ENCODE measurements around the gene IFT81.

The IFT81 gene

GRCh38 chr12:110247340-110248095 lies 123.4 kb downstream of the IFT81 start:
- Histone ChIP-seq H3K27me3 (peaks cover 25% of the 10 kb centered on the region), H3K4me1 (ENCODE audit: control insufficient read depth in 1 of 2, insufficient read depth in 1 of 2, low read depth in 1 of 2, low read length in 1 of 2) (no peaks in the 10 kb centered on the region), H3K27ac (no peak overlapping the region), H3K4me3 (ENCODE audit: low read depth in 1 of 2, low read length in 1 of 2) (no peak overlapping the region), H3K9me3 (no peaks in the 10 kb centered on the region), H3K36me3 (no peaks in the 10 kb centered on the region)
- TF ChIP-seq CTCF (IDR thresholded peaks at IDR 0.05) = no peak

DNA sequence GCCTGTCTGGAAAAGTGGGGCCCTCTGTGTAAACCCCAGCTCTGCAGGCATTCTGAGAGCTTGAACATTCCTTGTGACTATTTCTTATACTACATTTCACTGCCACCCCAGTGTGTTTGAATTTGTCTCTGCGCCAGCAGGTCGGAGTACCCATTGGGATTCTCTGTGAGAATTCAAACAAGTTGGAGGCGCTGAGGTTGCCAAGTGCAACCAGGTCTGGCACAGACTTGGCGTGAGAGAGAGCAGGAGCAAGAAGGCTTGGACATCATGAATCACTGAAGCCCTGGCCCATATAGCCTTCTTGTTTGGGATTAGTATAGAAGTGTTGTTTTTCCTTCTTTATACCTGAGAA lies 123.9 kb downstream of the IFT81 start:
- H3K27ac ChIP-seq = no peak overlapping the region
- no peak for TF ChIP-seq CTCF (IDR thresholded peaks at IDR 0.05)
- H3K36me3 ChIP-seq = no peaks in the 10 kb centered on the region
- no peak overlapping the region for H3K4me3 ChIP-seq (ENCODE audit: low read depth in 1 of 2, low read length in 1 of 2)
- peaks cover 31% of the 10 kb centered on the region for H3K27me3 ChIP-seq
- H3K4me1 ChIP-seq (ENCODE audit: control insufficient read depth in 1 of 2, insufficient read depth in 1 of 2, low read depth in 1 of 2, low read length in 1 of 2) = no peaks in the 10 kb centered on the region
- H3K9me3 ChIP-seq = no peaks in the 10 kb centered on the region

DNA sequence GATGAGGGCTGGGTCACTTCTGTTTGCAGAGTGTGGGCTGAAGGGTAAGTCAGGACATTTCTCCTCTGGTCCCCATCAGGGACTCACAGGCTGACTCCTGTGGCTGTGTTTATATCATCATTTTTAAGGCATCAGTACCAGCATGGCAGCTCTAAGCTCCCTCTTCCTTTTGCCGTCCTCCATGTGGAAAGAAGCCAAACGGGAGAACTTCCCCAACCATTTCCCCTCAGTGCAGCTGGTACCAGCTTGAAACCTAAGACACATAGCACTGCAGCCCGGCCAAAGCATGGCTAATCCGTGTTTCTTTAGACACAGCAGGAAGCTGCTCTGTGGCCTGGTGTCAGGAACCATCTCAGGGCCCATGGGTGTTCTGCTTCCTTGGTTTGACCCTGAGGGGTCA lies 124.9 kb downstream of the IFT81 start:
- TF ChIP-seq CTCF (IDR thresholded peaks at IDR 0.05) = no peak
- Histone ChIP-seq H3K27ac (no peak overlapping the region), H3K4me1 (ENCODE audit: control insufficient read depth in 1 of 2, insufficient read depth in 1 of 2, low read depth in 1 of 2, low read length in 1 of 2) (peaks cover 0 to 4% of the 10 kb centered on the region in 2 experiments), H3K36me3 (no peaks in the 10 kb centered on the region), H3K9me3 (no peaks in the 10 kb centered on the region), H3K4me3 (ENCODE audit: low read depth in 1 of 2, low read length in 1 of 2) (no peak overlapping the region), H3K27me3 (peaks cover 40% of the 10 kb centered on the region)

GRCh38 chr12:110249716-110250225 lies 125.6 kb downstream of the IFT81 start:
- Histone ChIP-seq H3K9me3 (no peaks in the 10 kb centered on the region), H3K36me3 (no peaks in the 10 kb centered on the region), H3K4me1 (ENCODE audit: control insufficient read depth in 1 of 2, insufficient read depth in 1 of 2, low read depth in 1 of 2, low read length in 1 of 2) (peaks cover 0 to 4% of the 10 kb centered on the region in 2 experiments), H3K4me3 (ENCODE audit: low read depth in 1 of 2, low read length in 1 of 2) (no peak overlapping the region), H3K27me3 (peaks cover 40% of the 10 kb centered on the region), H3K27ac (no peak overlapping the region)
- TF ChIP-seq CTCF (IDR thresholded peaks at IDR 0.05) = no peak

DNA sequence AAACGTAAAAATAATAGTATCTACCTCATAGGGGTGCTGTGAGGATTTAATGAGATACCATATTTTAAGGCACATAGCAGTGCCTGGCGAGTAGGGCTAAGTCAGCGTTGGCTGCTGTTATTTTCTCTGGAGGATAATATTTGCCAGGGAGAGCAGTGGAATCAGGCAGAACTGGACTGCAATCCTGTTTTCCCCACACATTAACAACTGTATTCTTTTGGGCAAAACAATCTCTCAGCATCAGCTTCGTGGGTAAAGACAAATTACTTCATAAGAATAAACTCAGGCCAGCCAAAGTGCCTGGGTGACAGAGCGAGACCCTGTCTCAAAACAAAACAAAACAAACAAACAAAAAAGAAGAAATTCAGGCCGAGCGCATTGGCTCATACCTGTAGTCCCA lies 127.2 kb downstream of the IFT81 start:
- H3K27ac ChIP-seq = no peak overlapping the region
- H3K9me3 ChIP-seq = no peaks in the 10 kb centered on the region
- H3K4me1 ChIP-seq (ENCODE audit: control insufficient read depth in 1 of 2, insufficient read depth in 1 of 2, low read depth in 1 of 2, low read length in 1 of 2) = peaks cover 5 to 9% of the 10 kb centered on the region in 2 experiments
- no peak overlapping the region for H3K4me3 ChIP-seq (ENCODE audit: low read depth in 1 of 2, low read length in 1 of 2)
- H3K27me3 ChIP-seq = peaks cover 40% of the 10 kb centered on the region
- TF ChIP-seq CTCF (IDR thresholded peaks at IDR 0.05) = no peak
- H3K36me3 ChIP-seq = no peaks in the 10 kb centered on the region

All from neutrophil (primary cell).